ENCODE measurements around the gene CSNK1G2.
A peak's percentile ranks its signal among the peaks of the same experiment; 100 is the strongest.
"Not testable (repeated sequence)": the region's sequence is repeated elsewhere in the genome, so short reads cannot be mapped to it uniquely, and the experiment has no call there.

The CSNK1G2 gene

DNA sequence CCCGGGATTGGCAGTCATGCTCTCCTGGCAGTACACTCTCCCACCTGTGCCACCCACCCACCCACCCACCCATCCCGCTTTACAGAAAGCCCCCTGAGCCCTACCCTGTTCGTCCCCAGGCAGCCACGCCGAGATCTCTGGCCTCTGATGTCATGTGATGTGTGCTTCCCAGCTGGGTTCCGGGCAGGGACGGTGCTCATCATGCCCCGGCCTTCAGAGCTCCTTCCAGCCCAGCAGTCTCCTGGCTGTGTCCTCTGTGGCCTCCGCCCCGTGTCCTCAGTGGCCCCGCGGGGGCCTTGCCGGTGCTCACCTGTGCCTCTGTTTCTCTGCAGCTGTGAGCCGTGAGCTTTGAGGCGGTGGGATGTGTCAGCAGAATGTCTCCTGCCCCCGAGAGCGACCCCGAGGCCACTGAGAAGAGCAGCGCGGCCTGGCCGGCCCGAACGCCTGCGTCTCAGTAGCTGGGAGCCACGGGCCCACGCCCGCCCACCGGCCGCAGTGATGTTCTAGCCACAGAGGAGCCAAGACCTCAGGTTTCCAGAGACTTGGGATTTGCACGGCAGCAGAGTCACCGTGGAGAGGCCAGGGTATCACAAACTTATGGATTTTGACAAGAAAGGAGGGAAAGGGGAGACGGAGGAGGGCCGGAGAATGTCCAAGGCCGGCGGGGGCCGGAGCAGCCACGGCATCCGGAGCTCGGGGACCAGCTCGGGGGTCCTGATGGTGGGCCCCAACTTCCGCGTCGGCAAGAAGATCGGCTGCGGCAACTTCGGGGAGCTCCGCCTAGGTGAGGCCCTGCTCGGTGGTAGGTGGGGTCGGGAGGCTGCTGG, 28.4 kb downstream of the CSNK1G2 start:
- DNase-seq, result no peak

DNA sequence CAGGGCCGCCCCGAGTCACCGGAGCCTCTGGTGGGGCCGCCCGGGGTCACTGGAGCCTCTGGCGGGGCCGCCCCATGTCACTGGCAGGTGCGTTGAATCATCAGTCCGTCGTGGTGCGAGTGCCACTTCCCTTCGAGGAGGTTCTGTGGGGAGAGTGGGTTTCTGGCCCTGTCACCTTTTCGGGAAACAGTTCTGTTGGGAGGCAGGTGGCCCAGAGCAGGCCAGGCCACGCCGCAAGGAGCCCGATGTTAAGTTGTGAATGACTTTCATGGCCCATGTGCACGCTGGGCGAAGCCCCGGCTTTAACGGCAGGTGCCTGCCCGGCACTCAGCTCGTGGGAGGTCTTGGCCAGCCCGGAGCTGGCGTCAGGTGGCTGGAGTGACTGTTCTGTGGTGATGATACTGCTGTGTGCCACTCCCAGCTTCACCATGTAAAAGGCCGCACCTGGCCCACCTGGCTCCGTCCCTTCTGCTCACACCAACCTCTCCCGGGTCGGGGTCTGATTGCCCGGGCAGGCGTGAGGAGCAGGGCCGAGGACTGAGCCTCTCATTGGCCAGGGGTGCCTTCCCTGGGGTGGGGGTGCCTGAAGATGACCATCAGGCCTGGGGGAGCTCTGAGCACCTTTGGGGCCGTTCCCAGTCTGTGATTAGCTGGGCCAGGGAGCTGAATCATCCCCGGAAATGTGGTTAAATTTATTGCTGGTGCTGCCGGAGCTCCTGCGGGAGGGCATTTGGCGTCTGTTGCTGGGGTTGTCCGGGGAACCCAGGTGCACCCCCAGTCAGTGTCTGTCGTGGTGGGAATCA, 29.2 kb downstream of the CSNK1G2 start:
- DNase-seq, result peak; percentile 48

DNA sequence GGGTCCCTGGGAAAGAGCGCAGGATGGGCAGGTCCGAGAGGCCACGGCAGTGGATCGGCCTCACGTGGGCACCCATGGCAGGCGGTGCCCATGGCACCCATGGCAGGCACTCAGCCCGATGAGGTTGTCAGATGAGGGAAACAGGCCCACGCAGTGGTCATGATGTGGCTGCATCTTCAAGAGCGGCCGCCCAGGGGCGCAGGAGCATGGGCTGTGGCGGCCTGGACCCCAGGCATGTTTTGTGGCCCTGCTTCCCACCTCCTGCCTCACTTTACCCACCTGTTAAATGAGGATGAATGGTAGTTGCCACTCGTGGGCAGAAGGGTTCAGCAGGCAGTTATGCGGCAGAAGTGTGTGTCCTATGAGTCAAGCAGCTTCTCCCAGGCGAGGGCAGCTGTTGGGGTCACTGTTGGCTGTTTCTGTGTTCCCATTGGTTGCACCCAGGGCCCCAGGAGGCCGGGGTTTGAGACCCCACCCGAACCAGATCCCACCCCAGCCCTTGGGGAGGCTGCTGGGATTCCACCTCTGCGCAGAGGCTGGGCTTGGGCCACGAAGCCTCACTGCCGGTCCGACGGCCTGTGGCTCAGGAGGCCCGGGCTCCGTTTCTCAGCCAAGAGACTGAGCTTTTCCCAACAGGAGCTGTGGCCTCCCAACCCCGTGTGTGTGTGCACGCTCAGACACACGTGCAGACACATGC, 30.0 kb downstream of the CSNK1G2 start:
- peak; percentile 21 for DNase-seq

DNA sequence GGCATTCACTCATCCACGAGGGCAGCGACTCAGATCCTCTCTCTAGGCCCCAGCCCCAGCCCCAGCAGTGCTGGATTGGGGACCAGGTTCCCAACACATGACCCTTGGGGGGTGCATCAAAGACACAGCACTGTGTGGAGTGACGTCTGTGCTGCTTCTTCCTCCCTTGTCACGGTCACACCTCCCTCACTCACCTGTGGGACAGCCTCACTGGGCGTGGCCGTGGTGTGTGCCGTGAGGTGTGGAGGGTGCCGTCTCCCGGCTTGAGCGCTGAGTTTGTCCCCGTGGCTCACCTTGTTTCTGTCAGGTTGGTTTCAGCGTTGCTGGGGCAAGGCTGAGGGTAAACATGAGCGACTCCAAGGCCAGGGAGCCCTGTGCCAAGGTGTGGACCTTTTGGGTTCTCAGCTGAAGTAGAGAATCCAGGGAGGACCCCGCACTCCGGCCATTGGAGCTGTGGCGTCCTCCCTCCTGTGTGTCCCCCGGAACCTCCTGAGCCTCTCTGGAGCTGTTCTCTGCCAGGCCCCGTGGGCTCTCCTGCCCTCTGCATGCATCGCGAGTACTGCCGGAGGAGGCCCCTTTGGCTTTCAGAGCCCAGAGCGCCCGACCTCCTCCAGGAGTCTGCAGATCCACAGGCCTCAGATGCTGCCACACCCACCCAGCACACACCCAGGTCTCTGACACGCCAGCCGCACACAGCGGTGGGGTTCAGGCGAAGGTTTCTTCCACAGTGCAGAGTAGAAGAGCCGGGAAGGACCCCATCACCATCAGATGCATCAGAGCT, 33.6 kb downstream of the CSNK1G2 start:
- DNase-seq, result no peak

DNA sequence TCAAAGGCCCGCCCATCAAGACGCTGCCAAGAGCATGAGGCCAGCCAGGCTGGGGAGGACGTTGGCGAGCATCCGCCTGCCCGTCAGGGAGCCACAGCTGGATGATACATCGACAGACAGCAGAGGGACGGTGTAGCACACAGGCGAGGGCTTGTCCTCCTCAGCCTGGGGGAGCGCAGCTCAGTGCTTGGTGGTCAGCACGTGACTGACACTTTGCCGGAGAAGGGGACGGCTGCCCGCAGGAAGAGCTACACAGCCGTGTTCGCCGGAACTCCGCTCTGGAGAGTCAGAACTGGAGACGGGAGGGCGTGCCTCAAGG, 34.1 kb downstream of the CSNK1G2 start:
- DNase-seq, result no peak

DNA sequence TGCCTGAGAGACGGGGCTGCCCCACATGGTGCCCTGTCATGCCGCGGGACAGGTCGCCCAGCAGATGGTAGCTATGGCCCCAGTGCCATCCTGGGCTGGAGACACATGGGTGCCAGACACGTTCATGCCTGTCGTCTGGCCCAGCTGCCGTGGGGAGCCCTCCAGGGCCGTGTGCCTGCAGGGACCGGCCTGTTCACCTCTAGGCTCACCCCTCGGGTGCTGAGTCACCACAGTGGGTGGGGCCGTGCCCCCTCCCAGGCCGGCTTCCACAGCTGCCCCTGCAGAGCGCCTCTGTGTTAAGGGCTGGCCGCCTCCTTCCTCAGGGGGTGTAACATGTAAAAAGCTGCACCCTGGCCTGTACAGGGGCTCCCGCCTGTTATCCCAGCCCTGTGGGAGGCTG, 36.1 kb downstream of the CSNK1G2 start:
- DNase-seq, result no peak

DNA sequence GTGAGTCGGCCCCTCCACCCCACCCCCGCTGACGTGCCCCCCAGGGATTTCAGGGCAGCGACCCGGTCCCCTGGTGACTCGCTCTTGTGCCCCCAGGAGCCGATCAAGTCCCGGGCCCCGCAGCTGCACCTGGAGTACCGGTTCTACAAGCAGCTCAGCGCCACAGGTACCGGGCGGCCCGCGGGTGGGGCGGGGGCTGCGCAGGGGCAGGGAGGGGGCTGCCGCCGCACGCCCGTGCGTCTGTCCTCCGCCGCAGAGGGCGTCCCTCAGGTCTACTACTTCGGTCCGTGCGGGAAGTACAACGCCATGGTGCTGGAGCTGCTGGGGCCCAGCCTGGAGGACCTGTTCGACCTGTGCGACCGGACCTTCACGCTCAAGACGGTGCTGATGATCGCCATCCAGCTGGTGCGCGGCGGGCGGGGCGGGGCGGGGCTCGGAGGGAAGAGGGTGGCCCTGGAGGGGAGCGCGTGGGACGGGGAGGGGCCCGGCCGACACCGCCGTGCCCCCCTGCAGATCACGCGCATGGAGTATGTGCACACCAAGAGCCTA, 37.4 kb downstream of the CSNK1G2 start:
- DNase-seq, result no peak

DNA sequence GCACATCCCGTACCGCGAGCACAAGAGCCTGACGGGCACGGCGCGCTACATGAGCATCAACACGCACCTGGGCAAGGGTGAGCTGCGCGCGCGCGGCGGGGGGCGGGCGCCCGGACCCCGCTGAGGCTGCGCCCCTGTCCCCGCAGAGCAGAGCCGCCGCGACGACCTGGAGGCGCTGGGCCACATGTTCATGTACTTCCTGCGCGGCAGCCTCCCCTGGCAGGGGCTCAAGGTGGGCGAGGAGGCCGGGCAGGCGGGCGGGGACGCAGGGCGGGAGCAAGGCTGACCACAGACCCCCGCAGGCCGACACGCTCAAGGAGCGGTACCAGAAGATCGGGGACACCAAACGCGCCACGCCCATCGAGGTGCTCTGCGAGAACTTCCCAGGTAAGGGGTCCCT, 38.0 kb downstream of the CSNK1G2 start:
- DNase-seq, result no peak

DNA sequence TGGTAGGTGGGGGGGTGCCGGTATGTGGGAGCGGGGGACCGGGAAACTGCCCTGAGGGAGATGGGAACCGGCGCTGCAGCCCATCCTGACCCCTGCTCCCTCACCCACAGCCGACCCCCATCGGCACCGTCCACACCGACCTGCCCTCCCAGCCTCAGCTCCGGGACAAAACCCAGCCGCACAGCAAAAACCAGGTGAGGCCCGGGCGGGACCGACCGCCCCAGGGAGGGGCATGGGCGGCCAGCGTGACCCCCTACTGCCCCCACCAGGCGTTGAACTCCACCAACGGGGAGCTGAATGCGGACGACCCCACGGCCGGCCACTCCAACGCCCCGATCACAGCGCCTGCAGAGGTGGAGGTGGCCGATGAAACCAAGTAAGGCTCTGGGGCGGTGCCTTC, 38.7 kb downstream of the CSNK1G2 start:
- no peak for DNase-seq

DNA sequence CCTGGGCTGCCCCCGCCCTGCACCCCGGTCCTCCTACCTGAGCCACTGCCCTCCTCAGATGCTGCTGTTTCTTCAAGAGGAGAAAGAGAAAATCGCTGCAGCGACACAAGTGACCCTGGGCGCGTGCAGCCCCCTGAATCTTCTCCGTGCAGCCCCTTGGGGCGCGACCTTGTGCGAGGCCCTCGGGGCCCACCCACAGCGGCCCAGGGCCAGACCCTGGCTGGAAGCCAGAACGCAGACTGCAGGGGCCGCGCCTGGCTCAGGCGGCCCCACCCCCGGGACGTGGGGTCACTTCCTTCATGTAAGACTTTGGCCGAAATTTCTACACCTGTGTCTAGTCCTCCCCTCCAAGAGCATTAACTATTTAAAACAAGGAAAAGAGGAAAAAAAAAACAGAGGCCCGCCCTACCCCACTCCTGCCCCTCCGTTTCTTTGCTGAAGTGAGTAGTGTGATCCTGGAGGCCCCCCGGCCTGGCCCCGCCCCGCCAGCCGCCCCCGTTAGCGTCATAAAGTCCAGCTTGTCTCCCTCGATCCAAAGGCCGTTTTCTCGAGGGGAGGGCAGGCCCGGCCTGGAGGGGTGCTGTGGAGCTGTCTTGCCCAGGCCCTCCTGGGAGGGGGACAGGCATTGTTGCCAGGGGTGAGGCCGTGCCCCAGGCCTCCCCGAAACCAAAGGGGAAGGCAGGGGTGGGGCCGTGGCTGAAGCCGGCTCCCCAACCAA, 39.3 kb downstream of the CSNK1G2 start:
- DNase-seq, result no peak

DNA sequence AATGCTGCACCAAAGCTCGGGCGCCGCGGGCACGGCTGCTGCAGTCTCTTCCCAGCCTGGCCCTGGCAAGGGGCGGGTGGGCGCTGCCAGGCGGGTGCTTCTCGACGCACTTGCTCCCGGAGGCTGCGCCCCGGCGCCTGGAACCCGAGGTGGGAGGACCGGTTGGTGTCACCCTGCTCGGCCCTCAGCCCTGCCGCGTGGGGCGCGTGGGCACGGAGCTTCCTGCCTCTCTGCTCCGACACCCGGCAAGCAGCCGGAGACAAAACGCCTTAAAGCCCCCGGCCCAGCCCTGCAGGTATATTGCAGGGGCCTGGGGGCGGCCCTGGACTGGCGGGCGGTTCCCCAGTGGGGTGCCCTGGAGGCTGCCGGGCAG, 39.8 kb downstream of the CSNK1G2 start:
- no peak for DNase-seq

DNA sequence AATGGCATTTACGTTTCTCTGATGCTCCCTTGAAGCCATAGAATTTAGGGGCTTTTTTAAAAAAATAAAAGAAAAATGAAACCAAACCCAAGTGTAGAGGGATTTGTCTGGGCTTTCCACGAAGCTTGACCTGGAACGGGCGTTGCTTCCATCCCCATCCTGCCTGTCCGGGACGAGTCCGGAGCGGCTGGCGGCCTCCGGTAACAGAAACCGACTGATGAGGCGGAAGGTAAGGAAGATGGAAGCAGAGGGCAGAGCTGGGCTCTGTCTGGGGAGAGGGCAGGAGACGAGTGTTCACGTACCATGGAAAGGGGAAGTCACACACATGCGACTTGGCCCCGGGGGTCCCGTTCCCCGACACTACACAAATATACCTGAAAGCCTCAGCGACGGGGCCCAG, 40.3 kb downstream of the CSNK1G2 start:
- no peak for DNase-seq

DNA sequence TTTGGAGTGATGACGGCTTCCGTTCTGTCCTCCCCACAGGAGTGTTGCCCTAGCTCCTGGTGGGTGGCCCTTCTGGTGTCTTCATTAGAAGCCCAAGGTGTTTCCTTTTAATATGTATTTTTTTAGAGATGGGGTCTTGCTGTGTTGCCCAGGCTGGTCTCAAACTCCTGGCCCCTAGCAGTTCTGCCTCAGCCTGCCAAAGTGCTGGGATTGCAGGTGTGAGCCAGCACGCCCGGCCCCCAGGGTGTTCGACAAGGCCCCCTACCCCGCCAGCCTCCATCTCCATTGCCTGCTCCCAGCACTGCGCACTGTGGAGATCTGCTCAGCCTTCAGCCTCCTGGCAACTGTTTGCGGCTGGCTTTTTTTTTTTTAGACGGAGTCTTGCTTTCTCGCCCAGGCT, 43.4 kb downstream of the CSNK1G2 start:
- no peak for DNase-seq

DNA sequence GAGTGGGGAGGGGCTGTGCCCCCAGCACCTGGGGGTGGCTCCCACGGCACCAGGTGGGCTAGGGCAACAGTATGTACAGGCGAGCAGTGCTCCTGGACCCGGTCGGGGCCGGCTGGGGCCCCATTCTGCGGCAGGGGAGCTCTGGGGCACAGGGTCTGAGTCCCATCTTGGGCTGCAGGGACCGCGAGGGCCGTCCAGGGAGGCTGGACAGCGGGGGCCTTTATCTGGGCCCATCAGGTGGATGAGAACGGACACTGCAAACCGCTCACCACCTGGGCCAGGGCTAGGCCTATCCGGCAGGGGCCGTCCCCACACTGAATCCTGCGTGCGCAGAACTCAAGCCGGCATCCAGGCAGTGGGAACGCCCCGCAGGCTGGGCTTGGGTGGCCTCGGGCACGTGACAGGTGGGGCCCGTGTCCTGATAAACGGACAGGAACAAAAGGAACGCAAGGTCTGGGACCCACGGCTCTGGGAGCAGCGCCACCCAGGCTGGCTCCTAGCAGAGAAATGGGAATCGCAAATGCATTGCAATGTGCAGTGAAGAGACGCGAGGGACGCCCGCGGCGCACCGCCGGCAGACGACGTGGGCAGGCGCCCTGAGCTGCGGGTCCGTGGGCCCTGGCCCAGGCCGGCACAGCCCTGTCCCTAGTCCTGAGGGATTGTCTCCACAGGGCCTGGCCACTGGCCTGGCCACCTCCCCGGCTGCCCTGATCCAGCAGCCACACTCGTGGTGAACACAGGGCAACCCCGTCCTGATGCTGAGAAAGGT, 44.8 kb downstream of the CSNK1G2 start:
- no peak for DNase-seq

DNA sequence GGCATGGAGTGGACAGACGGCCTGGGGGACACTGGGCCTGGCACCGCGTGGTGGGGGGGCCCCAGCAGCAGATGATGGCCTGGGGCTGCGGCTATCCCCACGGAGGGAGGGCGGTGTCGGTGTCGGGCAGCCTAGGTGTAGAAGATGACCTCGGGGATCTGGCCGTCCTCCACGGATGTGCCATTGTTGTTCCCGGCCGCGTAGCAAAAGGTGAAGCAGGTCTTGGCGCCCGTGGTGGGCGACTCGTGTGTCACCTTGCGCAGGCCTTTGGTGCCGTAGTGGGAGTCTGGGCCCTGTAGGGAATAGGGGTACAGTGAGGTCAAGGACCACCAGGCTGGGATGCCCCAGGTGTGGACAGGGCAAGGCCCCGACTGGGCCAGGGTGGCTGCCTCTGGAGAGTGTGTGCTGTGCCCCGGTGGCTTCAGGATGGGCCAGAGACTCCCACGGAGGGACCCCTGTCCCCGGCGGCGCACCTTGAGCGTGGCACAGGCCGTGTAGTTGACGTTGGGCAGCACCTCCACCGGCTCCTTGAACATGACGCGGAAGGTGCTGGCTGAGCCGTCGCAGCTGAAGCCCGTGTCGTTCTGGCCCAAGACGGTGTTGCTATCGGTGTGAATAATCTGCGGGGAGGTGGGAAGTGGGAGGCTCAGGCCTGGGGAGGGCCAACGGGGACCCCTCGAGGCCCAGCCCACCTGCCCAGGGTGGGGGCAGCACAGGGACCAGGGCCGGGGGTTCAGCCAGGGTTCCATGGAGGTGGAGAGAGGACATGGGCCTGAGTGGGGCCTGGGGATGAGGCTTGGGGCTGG, 45.6 kb downstream of the CSNK1G2 start:
- no peak for DNase-seq

DNA sequence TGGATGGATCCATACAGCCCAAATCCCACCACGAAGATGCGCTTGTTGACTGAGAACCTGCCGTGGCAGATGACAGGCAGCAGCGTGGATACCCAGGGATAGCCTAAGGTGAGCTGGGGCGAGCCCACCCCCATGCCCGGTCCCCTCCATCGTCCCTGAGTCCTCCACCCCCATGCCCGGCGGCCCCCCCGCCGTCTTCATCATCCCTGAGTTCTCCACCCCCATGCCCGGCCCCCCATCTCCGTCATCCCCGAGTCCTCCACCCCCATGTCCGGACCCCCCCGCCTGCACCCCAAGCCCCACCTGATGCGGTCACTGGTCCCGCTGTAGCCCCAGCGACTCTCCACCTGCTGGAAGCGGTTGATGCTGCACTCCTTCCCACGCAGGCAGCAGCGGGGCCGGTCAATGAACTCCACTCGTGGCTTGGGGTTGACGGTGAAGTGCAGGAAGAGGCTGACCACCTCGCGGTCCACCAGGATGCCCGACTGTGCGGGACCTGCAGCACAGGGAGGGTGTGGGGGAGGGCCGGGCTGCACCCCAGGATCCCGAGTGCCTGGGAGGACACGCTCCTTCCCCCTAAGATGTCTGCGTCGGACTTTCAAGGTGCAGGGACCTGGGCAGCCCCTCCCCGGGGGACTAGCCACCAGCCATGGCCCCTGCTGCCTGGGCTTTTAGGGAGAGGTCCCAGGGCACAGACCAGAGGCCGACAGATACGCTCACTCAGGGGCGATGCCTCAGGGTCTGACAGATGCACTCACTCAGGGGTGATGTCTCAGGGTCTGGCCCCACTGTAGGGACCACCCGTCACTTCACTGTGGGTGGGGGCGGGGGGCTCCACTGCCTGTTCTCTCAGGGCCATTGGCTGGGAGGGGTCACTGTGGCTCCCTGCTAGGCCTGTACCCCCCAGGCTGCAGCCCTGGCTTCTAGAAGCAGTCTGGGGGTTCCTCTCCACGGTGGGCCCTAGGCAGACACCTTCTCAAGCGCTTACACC, 46.5 kb downstream of the CSNK1G2 start:
- DNase-seq, result no peak

DNA sequence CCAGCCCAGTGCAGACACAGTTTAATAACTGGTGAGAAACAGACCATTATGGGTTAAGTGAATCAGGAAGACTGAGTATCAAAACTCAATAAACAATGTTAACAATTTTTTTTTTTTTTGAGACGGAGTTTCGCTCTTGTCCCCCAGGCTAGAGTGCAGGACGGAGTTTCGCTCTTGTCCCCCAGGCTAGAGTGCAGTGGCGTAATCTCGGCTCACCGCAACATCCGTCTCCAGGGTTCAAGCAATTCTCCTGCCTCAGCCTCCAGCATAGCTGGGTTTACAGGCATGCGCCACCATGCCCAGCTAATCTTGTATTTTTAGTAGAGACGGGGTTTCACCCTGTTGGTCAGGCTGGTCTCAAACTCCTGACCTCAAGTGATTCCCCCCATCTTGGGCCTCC, 47.5 kb downstream of the CSNK1G2 start:
- DNase-seq, result not testable (repeated sequence)

DNA sequence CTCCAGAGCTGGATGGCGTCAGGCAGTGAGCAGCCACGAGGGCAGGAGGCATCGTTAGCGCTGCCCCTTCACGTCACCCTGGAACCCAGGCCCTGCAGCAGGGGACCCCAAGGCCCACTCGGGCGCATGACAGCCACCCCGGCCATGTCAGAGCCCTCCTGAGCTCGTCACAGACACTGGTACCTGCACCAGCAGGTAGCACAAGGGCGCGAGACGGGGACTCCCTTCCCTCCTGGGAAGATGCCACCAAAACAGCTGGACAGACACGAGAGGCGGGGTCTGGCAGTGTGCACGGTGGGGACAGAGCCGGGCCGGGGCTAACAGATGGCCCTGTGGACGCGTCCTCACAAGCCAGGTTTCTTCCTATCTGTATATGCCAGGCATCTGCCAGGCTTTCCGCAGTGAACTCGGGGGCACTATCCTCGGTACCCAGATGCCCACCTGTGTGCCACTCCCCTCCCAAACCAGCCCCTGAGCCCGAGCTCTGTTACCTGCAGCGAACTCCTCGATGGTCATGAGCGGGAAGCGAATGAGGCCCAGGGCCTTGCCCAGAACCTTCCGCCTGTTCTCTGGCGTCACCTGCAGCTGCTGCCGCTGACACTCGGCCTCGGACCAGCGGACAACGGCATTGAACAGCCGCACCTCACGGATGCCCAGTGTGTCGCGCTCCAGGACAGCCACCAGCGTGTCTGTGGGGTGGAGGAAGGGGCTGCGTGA, 48.7 kb downstream of the CSNK1G2 start:
- no peak for DNase-seq

Data from T1000 (cell line).